SK-N-SH (cell line): Measurements from ENCODE around the gene CIROP.

Experiments used
- EZH2phosphoT487 ChIP-seq: fragments of 200-600 bp; sonication (generic); IDR thresholded peaks from 2 replicates; pipeline ENCODE4 v1.6.1; 2017; ENCODE audit warnings: low read depth, mixed run types, mild to moderate bottlenecking, antibody characterized with exemption, moderate library complexity, borderline replicate concordance
- FOXM1 ChIP-seq: IDR thresholded peaks from 2 replicates; pipeline ENCODE4 v1.4.0; 2012; ENCODE audit warnings: low read depth, mild to moderate bottlenecking
- GABPA ChIP-seq: IDR thresholded peaks from 2 replicates; pipeline ENCODE4 v1.4.0; 2012; ENCODE audit warnings: low read depth, mild to moderate bottlenecking
- MAX ChIP-seq: IDR thresholded peaks from 2 replicates; pipeline ENCODE4 v1.4.0; 2012; ENCODE audit warnings: low read depth
- NFIC ChIP-seq: IDR thresholded peaks from 2 replicates; pipeline ENCODE4 v1.4.0; 2012; ENCODE audit warnings: borderline replicate concordance
- POLR2AphosphoS5 ChIP-seq: IDR thresholded peaks from 2 replicates; pipeline ENCODE4 v1.6.1; 2012; ENCODE audit warnings: low read depth, low read length
- RXRA ChIP-seq: IDR thresholded peaks from 2 replicates; pipeline ENCODE4 v1.4.0; 2012; ENCODE audit warnings: low read depth, mild to moderate bottlenecking, borderline replicate concordance
- TAF1 ChIP-seq: IDR thresholded peaks from 2 replicates; pipeline ENCODE4 v1.6.1; 2012; ENCODE audit warnings: low read depth, mild to moderate bottlenecking, low read length, moderate library complexity, borderline replicate concordance
- TF ChIP-seq, protein P1 (sequence below): fragments of 200-600 bp; sonication (generic); IDR thresholded peaks from 2 replicates; pipeline ENCODE4 v1.6.1; 2017; ENCODE audit warnings: antibody characterized with exemption, mild to moderate bottlenecking, moderate library complexity
- TF ChIP-seq, protein P2 (sequence below): IDR thresholded peaks from 2 replicates; pipeline ENCODE4 v1.6.1; 2012; ENCODE audit warnings: mild to moderate bottlenecking, low read depth, low read length, moderate library complexity
- TF ChIP-seq, protein P3 (sequence below): fragments of 150-350 bp; IDR thresholded peaks from 2 replicates; pipeline ENCODE4 v1.6.1; 2016; ENCODE audit warnings: mild to moderate bottlenecking, low read depth, low read length

- no peak for TF ChIP-seq POLR2AphosphoS5
- TF ChIP-seq, protein P1, sequence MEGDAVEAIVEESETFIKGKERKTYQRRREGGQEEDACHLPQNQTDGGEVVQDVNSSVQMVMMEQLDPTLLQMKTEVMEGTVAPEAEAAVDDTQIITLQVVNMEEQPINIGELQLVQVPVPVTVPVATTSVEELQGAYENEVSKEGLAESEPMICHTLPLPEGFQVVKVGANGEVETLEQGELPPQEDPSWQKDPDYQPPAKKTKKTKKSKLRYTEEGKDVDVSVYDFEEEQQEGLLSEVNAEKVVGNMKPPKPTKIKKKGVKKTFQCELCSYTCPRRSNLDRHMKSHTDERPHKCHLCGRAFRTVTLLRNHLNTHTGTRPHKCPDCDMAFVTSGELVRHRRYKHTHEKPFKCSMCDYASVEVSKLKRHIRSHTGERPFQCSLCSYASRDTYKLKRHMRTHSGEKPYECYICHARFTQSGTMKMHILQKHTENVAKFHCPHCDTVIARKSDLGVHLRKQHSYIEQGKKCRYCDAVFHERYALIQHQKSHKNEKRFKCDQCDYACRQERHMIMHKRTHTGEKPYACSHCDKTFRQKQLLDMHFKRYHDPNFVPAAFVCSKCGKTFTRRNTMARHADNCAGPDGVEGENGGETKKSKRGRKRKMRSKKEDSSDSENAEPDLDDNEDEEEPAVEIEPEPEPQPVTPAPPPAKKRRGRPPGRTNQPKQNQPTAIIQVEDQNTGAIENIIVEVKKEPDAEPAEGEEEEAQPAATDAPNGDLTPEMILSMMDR: no peak
- TF ChIP-seq, protein P2, sequence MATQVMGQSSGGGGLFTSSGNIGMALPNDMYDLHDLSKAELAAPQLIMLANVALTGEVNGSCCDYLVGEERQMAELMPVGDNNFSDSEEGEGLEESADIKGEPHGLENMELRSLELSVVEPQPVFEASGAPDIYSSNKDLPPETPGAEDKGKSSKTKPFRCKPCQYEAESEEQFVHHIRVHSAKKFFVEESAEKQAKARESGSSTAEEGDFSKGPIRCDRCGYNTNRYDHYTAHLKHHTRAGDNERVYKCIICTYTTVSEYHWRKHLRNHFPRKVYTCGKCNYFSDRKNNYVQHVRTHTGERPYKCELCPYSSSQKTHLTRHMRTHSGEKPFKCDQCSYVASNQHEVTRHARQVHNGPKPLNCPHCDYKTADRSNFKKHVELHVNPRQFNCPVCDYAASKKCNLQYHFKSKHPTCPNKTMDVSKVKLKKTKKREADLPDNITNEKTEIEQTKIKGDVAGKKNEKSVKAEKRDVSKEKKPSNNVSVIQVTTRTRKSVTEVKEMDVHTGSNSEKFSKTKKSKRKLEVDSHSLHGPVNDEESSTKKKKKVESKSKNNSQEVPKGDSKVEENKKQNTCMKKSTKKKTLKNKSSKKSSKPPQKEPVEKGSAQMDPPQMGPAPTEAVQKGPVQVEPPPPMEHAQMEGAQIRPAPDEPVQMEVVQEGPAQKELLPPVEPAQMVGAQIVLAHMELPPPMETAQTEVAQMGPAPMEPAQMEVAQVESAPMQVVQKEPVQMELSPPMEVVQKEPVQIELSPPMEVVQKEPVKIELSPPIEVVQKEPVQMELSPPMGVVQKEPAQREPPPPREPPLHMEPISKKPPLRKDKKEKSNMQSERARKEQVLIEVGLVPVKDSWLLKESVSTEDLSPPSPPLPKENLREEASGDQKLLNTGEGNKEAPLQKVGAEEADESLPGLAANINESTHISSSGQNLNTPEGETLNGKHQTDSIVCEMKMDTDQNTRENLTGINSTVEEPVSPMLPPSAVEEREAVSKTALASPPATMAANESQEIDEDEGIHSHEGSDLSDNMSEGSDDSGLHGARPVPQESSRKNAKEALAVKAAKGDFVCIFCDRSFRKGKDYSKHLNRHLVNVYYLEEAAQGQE: peak; percentile 83
- TF ChIP-seq MAX: peak; percentile 87
- no peak for TF ChIP-seq TAF1
- no peak for TF ChIP-seq RXRA
- no peak for TF ChIP-seq FOXM1
- no peak for TF ChIP-seq GABPA
- TF ChIP-seq, protein P3, sequence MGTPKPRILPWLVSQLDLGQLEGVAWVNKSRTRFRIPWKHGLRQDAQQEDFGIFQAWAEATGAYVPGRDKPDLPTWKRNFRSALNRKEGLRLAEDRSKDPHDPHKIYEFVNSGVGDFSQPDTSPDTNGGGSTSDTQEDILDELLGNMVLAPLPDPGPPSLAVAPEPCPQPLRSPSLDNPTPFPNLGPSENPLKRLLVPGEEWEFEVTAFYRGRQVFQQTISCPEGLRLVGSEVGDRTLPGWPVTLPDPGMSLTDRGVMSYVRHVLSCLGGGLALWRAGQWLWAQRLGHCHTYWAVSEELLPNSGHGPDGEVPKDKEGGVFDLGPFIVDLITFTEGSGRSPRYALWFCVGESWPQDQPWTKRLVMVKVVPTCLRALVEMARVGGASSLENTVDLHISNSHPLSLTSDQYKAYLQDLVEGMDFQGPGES: no peak
- no peak for TF ChIP-seq EZH2phosphoT487
- TF ChIP-seq NFIC: peak; percentile 50; the same call in 1 of the 2 replicates
These were observed 49.1 kb downstream of the CIROP start for GRCh38 chr14:23055621-23056144.
